SK-N-SH treated with all-trans-retinoic acid at 6 μM for 48 hours (cell line): ENCODE results near the gene GNAQ.

ENCODE experiments used
- ARNTL ChIP-seq: fragments of 450-650 bp; formaldehyde crosslinking; IDR thresholded peaks from 2 replicates; pipeline ENCODE4 v1.5.0; 2020; ENCODE audit warnings: low read depth, mild to moderate bottlenecking, moderate library complexity, borderline replicate concordance
- BACH2 ChIP-seq: fragments of 250-450 bp; sonication (Bioruptor Pico); IDR thresholded peaks from 2 replicates; pipeline ENCODE4 v1.9.0; 2021; ENCODE audit warnings: mild to moderate bottlenecking, borderline replicate concordance
- PPARA ChIP-seq: fragments of 250-450 bp; sonication (Bioruptor Pico); IDR thresholded peaks from 2 replicates; pipeline ENCODE4 v1.5.0; 2020; ENCODE audit warnings: mild to moderate bottlenecking, borderline replicate concordance
- RARB ChIP-seq: fragments of 250-450 bp; sonication (Bioruptor Pico); IDR thresholded peaks from 2 replicates; pipeline ENCODE4 v1.8.0; 2021; ENCODE audit warnings: mild to moderate bottlenecking, moderate library complexity
- ZFP30 ChIP-seq: fragments of 450-650 bp; formaldehyde crosslinking; IDR thresholded peaks from 2 replicates; pipeline ENCODE4 v1.5.0; 2022; ENCODE audit warnings: mild to moderate bottlenecking, moderate library complexity
- TF ChIP-seq, protein P1 (sequence below): fragments of 250-450 bp; sonication (Bioruptor Pico); IDR thresholded peaks from 2 replicates; pipeline ENCODE4 v1.8.0; 2020; ENCODE audit warnings: mild to moderate bottlenecking, moderate library complexity, borderline replicate concordance
- TF ChIP-seq, protein P2 (sequence below): fragments of 250-450 bp; sonication (Bioruptor Pico); IDR thresholded peaks from 2 replicates; pipeline ENCODE4 v1.5.1; 2020; ENCODE audit warnings: low read depth, mild to moderate bottlenecking, moderate library complexity

DNA sequence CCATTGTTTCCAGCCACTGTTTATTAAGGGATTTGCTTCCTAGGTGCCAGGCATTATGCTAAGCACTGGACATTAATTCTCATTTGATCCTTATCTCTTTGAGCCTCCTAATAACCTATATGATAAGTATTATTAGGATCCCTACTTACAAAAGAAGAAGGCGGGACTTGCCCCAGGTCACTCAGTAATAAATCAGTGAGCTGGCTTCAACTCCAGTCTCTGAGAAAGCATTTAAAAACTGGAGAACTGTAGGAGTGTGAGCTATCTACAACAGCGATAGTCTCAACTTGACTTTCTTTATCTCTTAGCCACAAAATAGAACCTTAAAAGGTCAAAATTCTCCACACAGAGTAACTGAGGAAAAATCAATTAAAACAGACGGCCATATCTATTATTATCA, 155.0 kb downstream of the GNAQ start:
- TF ChIP-seq BACH2 (CRISPR knock-in tag) = no peak
- no peak for TF ChIP-seq ARNTL (CRISPR knock-in tag)
- TF ChIP-seq, protein P1, sequence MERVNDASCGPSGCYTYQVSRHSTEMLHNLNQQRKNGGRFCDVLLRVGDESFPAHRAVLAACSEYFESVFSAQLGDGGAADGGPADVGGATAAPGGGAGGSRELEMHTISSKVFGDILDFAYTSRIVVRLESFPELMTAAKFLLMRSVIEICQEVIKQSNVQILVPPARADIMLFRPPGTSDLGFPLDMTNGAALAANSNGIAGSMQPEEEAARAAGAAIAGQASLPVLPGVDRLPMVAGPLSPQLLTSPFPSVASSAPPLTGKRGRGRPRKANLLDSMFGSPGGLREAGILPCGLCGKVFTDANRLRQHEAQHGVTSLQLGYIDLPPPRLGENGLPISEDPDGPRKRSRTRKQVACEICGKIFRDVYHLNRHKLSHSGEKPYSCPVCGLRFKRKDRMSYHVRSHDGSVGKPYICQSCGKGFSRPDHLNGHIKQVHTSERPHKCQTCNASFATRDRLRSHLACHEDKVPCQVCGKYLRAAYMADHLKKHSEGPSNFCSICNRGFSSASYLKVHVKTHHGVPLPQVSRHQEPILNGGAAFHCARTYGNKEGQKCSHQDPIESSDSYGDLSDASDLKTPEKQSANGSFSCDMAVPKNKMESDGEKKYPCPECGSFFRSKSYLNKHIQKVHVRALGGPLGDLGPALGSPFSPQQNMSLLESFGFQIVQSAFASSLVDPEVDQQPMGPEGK (CRISPR knock-in tag) = no peak
- TF ChIP-seq, protein P2, sequence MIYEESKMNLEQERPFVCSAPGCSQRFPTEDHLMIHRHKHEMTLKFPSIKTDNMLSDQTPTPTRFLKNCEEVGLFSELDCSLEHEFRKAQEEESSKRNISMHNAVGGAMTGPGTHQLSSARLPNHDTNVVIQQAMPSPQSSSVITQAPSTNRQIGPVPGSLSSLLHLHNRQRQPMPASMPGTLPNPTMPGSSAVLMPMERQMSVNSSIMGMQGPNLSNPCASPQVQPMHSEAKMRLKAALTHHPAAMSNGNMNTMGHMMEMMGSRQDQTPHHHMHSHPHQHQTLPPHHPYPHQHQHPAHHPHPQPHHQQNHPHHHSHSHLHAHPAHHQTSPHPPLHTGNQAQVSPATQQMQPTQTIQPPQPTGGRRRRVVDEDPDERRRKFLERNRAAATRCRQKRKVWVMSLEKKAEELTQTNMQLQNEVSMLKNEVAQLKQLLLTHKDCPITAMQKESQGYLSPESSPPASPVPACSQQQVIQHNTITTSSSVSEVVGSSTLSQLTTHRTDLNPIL (CRISPR knock-in tag) = no peak
- TF ChIP-seq ZFP30 (CRISPR knock-in tag) = no peak
- no peak for TF ChIP-seq RARB
- no peak for TF ChIP-seq PPARA (CRISPR knock-in tag)
